SK-N-SH (cell line): Measurements from ENCODE around the gene RND3. TPM values are rescaled to one million over a fixed set of nuclear protein-coding genes. Genes with fewer than 3 reads are reported as not detected.

Source experiments
- CTCF ChIA-PET: fragments of 300-600, 350-600 bp; formaldehyde crosslinking; extraction: SDS; loops from one replicate; lab custom pipeline; 2021; lab: Yijun Ruan, JAX
- POLR2A ChIA-PET: fragments of 350-600 bp; sonication (Branson Sonifier 250); formaldehyde crosslinking; extraction: SDS; loops from one replicate; lab custom pipeline; 2020; ENCODE audit warnings: antibody characterized with exemption, inconsistent platforms; lab: Yijun Ruan, JAX
- DNase-seq: peaks from one replicate; pipeline ENCODE4 v3.0.0; 2012
- H2AFZ ChIP-seq: fragments of 200-600 bp; sonication (generic); 2 replicates; pipeline ENCODE4 v1.8.1; 2016; ENCODE audit warnings: antibody characterized with exemption, mild to moderate bottlenecking, low read depth
- H3F3A ChIP-seq: fragments of 200-600 bp; sonication (generic); replicated peaks from 2 replicates; pipeline ENCODE3; 2016; ENCODE audit warnings: antibody characterized with exemption, mild to moderate bottlenecking; ENCODE audit not compliant: insufficient read depth
- H3K27ac ChIP-seq, 2 experiments: fragments of 200-500 bp in 1 of 2; fragments of 200-600 bp in 1 of 2; sonication (Bioruptor generic) in 1 of 2; sonication (generic), shearing (Covaris generic) in 1 of 2; 2 replicates each; pipeline versions ENCODE4 v1.5.1 to v1.6.1; 2014 to 2016; ENCODE audit warnings: low read depth in 2 of 2, inconsistent platforms in 1 of 2, low read length in 1 of 2, mild to moderate bottlenecking in 1 of 2, mixed read lengths in 1 of 2
- H3K27me3 ChIP-seq: fragments of 200-600 bp; sonication (generic), shearing (Covaris generic); 2 replicates; pipeline ENCODE4 v1.6.1; 2016; ENCODE audit warnings: mixed run types; ENCODE audit not compliant: insufficient read depth
- H3K36me3 ChIP-seq, 2 experiments: fragments of 200-500 bp in 1 of 2; fragments of 200-600 bp in 1 of 2; sonication (Bioruptor generic) in 1 of 2; sonication (generic) in 1 of 2; replicated peaks in 1 of 2; 2 replicates each; pipeline versions ENCODE3 to v1.5.1; 2014 to 2016; ENCODE audit warnings: low read length in 1 of 2, mild to moderate bottlenecking in 1 of 2; ENCODE audit not compliant: insufficient read depth in 2 of 2, control insufficient read depth in 1 of 2
- H3K4me1 ChIP-seq, 2 experiments: fragments of 200-500 bp in 1 of 2; fragments of 200-600 bp in 1 of 2; sonication (Bioruptor generic) in 1 of 2; sonication (generic), shearing (Covaris generic) in 1 of 2; 2 replicates each; pipeline versions ENCODE4 v1.5.1 to v1.6.1; 2014 to 2016; ENCODE audit warnings: low read depth in 1 of 2, low read length in 1 of 2, mixed run types in 1 of 2; ENCODE audit not compliant: insufficient read depth in 2 of 2, control insufficient read depth in 1 of 2
- H3K4me2 ChIP-seq: fragments of 200-600 bp; sonication (generic), shearing (Covaris generic); 2 replicates; pipeline ENCODE4 v1.6.1; 2017; ENCODE audit warnings: mixed run types
- H3K4me3 ChIP-seq, 2 experiments: fragments of 200-500 bp in 1 of 2; fragments of 200-600 bp in 1 of 2; sonication (Bioruptor generic) in 1 of 2; sonication (generic), shearing (Covaris generic) in 1 of 2; 2 replicates each; pipeline versions ENCODE4 v1.5.1 to v1.8.1; 2014 to 2016; ENCODE audit warnings: low read depth in 2 of 2, inconsistent platforms in 1 of 2, low read length in 1 of 2, mild to moderate bottlenecking in 1 of 2, mixed read lengths in 1 of 2, moderate library complexity in 1 of 2
- H3K79me2 ChIP-seq: fragments of 200-600 bp; sonication (generic); 2 replicates; pipeline ENCODE4 v1.8.1; 2017; ENCODE audit warnings: mild to moderate bottlenecking; ENCODE audit not compliant: insufficient read depth
- H3K9ac ChIP-seq: fragments of 200-600 bp; sonication (generic); 2 replicates; pipeline ENCODE4 v1.6.1; 2017; ENCODE audit warnings: mixed run types
- H3K9me2 ChIP-seq: fragments of 200-600 bp; sonication (generic); 2 replicates; pipeline ENCODE4 v1.6.1; 2017; ENCODE audit warnings: mixed run types
- H3K9me3 ChIP-seq: fragments of 200-600 bp; sonication (generic); 2 replicates; pipeline ENCODE4 v1.6.1; 2017; ENCODE audit warnings: mixed run types, mild to moderate bottlenecking, moderate library complexity
- H4K20me1 ChIP-seq: fragments of 200-600 bp; sonication (generic); 2 replicates; pipeline ENCODE4 v1.6.1; 2017; ENCODE audit warnings: mild to moderate bottlenecking, mixed run types; ENCODE audit not compliant: insufficient read depth
- CTCF ChIP-seq: fragments of 200-600 bp; sonication (generic); IDR thresholded peaks from 2 replicates; pipeline ENCODE4 v1.6.1; 2017; ENCODE audit warnings: antibody characterized with exemption, mild to moderate bottlenecking, moderate library complexity
- ELF1 ChIP-seq: IDR thresholded peaks from 2 replicates; pipeline ENCODE4 v1.4.0; 2012
- JUND ChIP-seq: IDR thresholded peaks from 2 replicates; pipeline ENCODE4 v1.4.0; 2012
- MEF2A ChIP-seq: IDR thresholded peaks from 2 replicates; pipeline ENCODE4 v1.4.0; 2012; ENCODE audit warnings: low read depth, borderline replicate concordance
- NFIC ChIP-seq: IDR thresholded peaks from 2 replicates; pipeline ENCODE4 v1.4.0; 2012; ENCODE audit warnings: borderline replicate concordance
- PBX3 ChIP-seq: IDR thresholded peaks from 2 replicates; pipeline ENCODE4; 2012
- RAD21 ChIP-seq: IDR thresholded peaks from 2 replicates; pipeline ENCODE4 v1.6.1; 2012; ENCODE audit warnings: mild to moderate bottlenecking, low read length
- RFX5 ChIP-seq: IDR thresholded peaks from 2 replicates; pipeline ENCODE4 v1.6.1; 2012; ENCODE audit warnings: mild to moderate bottlenecking, improper control_type of control experiment, low read length
- SIN3A ChIP-seq: IDR thresholded peaks from 2 replicates; pipeline ENCODE4 v1.6.1; 2012; ENCODE audit warnings: low read depth, mild to moderate bottlenecking, low read length, moderate library complexity, borderline replicate concordance
- TAF1 ChIP-seq: IDR thresholded peaks from 2 replicates; pipeline ENCODE4 v1.6.1; 2012; ENCODE audit warnings: low read depth, mild to moderate bottlenecking, low read length, moderate library complexity, borderline replicate concordance
- TCF12 ChIP-seq: IDR thresholded peaks from 2 replicates; pipeline ENCODE4 v1.4.0; 2012
- TEAD4 ChIP-seq: IDR thresholded peaks from 2 replicates; pipeline ENCODE4 v1.4.0; 2012; ENCODE audit warnings: mild to moderate bottlenecking, borderline replicate concordance; ENCODE audit not compliant: insufficient read depth
- USF1 ChIP-seq: IDR thresholded peaks from 2 replicates; pipeline ENCODE4 v1.4.0; 2012; ENCODE audit warnings: low read depth, borderline replicate concordance
- ZBTB33 ChIP-seq: IDR thresholded peaks from 2 replicates; pipeline ENCODE4 v1.4.0; 2012; ENCODE audit warnings: low read depth, borderline replicate concordance
- WGBS: methylation state at CpG from one replicate; pipeline ENCODE4 v1.1.6; 2017; ENCODE audit warnings: low lambda C conversion rate; 5-methylcytosine and 5-hydroxymethylcytosine counted together
- polyA plus RNA-seq, 3 experiments: library from polyadenylated mRNA; depleted of rRNA; stranded (reverse); fragments of >200 nt; gene quantifications; 2 replicates each; pipeline ENCODE4 v1.2.3, GENCODE V29; 2012

RND3 gene
- polyA plus RNA-seq, 1 of the 3 experiments (the other 2 are of a cell fraction): 49.7 TPM

GRCh38 chr2:150508497-150509137 is 21.1 kb upstream of the RND3 start (continued):
- TF ChIP-seq CTCF (no peak), MEF2A (no peak), ZBTB33 (no peak)
- TF ChIP-seq, all 33 proteins: peak for 0

- Histone ChIP-seq H3K9me2 (no peaks in the 10 kb centered on the region), H3K4me2 (no peak overlapping the region), H3K4me1 (no peaks in the 10 kb centered on the region; a peak in 1 of 4 replicates), H3K27me3 (no peaks in the 10 kb centered on the region), H3K79me2 (no peaks in the 10 kb centered on the region), H3K9me3 (no peaks in the 10 kb centered on the region), H3F3A (no peaks in the 10 kb centered on the region), H2AFZ (no peak overlapping the region), H3K36me3 (no peaks in the 10 kb centered on the region), H3K27ac (no peak overlapping the region), H3K9ac (no peak overlapping the region), H4K20me1 (no peaks in the 10 kb centered on the region), H3K4me3 (no peak overlapping the region)
- TF ChIP-seq TAF1 (no peak), NFIC (no peak), ELF1 (no peak), TEAD4 (no peak), RAD21 (no peak), USF1 (no peak), PBX3 (no peak), TCF12 (no peak), SIN3A (no peak), JUND (no peak), RFX5 (no peak)
- no peak for DNase-seq
- CTCF ChIA-PET: interaction anchor here (0.9 kb wide), 1 partner anchor 708 kb away, joined by 3 read pairs; no protein-coding TSS in a partner anchor
- 85% methylated on average over 1 of the region's 1 CpG for WGBS
- POLR2A ChIA-PET: no interaction called here
Measured at GRCh38 chr2:150507071-150507470, 19.6 kb upstream of the RND3 start.
